ENCODE measurements around the gene SMAD7.

SMAD7 gene

DNA sequence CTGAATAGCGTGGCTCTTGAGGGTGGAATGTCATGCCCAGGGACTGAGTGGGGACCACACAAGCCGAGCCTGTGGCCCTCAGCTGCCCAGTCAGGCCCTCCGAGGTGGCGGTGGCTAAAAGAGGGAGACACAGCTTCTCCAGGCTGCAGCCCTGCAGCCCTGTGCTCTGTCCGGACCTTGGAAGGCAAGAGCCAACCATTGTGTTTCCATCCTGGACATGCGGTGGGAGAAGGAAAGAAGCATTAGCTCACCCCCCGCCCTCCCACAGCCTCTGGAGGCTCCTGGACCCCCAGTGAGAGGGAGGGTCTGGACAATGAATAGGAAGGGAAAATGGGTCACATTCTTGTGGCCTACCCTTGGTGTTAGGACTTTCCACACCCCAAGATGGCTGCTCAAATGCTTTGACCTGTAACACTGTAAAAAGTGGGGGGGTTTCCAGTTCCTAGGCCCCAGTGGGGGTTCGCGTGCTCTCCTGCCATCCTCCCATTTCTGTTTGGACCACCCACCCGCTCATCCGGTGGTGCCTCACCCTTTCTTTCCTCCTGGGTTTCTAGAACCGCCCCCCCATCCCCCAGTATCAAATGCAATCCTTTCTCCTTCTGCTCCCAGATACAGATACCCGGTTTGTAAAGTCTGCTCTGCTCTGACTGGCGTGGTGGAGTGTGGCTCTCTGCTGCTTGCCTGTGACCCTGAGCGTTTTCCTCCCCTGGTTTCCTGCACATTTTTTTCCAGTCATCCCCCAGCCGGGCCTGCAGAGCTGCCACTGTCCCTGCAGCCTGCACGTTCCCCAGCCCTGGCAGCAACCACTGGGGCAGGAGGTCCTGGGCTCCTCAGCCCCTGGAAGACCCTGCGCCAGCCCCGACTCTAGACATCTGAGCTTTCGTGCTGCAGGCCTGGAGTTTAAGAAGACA lies 36.3 kb upstream of the SMAD7 start:
- no peak for DNase-seq

DNA sequence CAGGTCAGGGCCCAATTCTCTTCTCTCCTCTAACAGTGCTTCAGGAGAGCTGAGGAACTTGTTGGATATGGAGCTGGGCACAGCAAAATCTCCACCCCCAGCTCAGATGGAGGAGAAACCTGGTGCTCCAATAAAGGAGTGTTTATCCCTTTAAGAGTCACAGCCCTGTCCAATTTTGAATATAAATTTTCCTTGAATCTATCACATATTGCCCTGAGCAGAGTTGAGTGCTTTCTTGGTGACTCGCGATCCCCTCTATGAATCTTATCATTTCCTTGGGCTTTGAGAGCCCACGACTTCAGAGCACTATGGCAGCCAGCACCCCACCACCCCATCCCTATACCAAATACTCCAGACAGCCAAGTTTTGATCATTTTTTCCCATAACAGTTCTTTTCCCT lies 34.4 kb upstream of the SMAD7 start:
- DNase-seq = no peak

DNA sequence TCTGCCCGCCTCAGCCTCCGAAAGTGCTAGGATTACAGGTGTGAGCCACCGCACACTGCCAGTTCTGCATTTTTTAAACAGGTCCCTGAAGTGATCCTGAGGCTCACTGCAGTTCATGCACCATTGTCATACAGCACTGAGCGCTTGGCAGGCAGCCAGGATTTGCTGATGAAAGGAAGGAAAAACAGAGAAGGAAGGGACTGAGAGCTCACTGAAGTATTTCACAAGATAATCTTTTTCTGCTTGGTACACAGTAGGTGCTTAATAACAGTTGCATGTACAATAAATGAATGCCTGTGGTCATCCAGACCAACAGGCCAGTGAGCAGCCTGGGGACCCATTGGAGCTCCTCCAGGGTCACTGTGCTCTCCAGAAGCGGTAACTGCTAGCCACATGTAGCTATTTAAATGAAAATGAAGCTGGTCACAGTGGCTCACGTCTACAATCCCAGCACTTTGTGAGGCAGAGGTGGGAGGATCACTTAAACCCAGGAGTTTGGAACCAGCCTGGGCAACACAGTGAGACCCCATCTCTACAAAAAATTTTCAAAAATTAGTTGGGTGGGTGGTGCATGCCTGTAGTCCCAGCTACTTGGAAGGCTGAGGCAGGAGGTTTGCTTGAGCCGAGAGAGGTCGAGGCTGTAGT lies 33.1 kb upstream of the SMAD7 start:
- DNase-seq = no peak

DNA sequence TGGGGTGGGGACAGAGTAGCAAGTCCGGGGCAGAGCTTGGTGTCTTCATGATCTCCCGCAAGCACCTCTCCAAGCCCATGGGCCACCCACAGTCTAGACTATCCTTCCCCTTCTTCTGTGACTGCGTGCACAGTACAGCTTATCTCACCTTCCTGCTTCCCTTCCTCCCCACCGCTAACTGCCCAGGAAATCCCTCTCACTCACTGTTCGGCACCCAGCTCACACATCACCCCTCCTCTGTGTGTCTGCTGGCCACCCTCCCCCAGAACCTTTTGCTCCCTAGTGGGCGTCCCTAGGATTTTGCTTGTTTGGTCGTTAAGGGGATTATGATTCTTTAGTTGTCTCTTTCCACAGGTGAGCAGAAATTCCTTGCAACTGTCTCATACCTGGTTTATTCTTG lies 31.5 kb upstream of the SMAD7 start:
- DNase-seq = no peak

DNA sequence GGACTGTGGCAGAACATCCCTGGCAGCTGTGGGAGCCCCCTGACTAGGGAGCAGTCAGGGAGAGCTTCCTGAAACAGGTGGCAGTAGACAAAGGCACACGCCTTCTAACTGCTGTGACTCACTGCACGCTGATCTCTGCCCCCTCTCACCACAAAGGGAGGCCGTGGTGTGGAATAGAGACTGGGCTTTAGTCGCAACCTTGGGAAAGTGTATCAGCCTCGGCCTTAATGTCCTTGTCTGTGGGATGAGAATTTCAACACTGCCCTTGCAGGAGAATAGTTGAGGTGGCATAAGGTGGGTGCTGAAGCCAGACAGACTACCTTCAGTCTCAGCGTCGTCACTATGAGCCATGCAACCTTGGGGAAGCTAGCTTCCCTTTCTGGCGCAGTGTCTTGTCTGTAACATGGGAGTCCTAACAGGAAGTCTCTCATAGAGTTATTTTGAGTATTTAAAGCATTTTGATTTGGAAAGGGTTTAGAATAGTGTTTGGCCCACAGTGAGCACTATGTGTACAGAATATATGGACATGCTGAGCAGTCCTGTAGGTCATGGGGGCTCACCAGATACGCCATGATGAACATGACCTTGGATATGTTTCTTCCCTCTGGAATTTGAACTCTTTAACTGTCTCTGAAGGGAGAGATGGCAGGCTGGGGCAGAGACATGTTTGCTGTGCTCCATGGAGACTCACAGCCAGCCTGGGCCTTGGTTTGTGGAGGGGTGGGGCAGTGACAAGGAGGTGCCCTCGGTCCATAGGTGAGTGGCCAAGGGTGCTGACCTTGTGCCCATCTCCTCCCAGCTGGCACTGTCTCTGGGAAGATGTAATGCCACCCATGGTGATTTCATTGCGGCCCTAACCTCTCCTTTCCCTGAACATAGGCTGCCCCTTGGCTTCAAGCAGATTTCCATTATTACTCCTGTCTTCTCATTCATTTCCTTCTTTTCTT lies 29.5 kb upstream of the SMAD7 start:
- DNase-seq = no peak

DNA sequence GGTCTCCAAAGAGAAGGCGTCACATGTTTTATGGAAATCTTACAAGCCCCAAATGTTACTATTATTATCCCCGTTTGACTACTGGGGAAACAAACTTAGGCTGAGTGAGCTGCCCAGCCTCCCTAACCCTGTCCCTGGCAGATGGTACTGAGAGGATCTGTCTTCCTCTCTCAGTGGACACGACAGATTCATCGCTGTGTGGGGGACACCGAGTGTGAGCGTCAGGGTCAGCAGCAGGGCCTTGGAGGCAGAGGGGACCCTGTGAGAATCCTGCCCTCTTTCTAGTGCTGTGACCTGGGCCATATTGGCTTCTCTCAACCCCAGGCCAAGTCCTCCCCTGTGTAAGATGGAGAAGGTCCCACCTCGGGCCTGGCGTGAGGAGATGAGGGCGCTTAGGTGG lies 27.1 kb upstream of the SMAD7 start:
- DNase-seq = no peak

DNA sequence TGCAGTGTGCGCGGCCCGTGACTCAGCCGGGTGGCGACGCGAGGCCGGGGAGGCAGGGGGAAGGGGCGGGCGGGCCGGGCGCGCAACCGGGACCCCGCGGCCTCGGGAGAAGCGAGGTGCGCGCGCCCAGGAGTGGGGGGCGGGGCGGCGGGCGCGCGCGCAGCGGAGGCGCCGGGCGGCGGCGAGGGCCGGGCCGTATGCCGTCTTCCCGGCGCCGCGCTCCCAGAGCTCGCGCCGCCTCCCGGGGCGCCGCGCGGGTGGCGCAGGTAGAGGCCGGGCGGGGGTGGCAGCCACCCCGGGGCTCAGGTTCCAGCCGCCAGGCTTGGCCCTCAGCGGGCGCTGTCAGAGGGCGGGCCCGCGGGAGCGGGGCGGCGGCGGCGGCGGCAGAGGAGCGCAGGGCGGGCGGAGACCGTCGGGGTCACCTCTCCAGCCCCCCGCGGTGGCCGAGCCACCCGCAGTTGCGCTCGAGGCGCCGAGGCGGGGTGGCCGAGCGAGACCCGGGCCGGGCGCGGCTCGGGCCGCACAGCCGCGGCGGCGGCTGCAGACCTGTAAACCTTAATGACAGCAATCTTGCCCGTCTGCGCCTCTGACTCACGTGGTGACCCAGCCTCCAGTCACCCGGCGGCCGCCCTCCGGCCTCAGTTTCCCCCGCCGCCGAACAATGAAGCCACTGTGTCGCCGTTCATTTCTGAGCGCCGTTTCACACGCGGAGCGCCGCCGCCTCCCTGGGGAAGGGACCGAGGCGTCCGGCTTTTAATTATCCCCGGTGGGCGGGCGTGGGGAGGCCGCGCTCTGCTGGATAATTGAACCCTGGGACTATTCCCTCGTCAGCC lies 25.3 kb upstream of the SMAD7 start:
- peak; percentile 65 to 67 for DNase-seq

DNA sequence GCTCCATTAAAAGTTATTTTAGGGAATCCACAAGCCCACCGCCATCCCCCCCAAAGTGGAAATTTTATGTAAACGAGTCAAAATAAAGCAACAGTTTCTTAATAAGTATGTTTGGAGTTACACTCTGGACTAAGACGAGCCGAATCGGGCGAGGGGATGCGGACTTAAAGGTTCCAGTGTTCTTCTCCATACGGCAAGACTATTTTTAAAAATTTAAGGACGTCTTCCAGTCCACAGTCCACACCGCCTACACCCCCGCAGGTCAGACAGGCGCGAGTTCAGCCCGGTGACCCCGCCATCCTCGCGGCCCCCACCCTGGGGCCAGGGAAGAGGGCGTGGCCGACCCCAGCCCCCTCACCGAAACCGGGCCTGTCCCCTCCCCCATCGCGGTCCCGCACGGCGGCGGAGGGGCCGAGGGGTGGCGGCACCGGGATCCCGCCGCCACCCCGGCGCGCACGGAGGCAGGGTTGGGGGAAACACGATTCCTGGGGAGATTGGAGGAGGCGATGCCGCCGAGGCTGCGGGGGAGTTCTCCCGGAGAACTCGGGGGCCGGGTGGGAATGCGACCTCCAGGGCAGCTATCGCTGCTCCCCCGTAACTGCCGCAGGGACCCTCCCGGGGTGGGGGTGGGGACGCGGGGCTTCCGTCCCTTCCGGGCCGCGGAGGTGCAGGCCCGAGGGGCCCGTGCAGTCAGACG lies 24.5 kb upstream of the SMAD7 start:
- no peak for DNase-seq

DNA sequence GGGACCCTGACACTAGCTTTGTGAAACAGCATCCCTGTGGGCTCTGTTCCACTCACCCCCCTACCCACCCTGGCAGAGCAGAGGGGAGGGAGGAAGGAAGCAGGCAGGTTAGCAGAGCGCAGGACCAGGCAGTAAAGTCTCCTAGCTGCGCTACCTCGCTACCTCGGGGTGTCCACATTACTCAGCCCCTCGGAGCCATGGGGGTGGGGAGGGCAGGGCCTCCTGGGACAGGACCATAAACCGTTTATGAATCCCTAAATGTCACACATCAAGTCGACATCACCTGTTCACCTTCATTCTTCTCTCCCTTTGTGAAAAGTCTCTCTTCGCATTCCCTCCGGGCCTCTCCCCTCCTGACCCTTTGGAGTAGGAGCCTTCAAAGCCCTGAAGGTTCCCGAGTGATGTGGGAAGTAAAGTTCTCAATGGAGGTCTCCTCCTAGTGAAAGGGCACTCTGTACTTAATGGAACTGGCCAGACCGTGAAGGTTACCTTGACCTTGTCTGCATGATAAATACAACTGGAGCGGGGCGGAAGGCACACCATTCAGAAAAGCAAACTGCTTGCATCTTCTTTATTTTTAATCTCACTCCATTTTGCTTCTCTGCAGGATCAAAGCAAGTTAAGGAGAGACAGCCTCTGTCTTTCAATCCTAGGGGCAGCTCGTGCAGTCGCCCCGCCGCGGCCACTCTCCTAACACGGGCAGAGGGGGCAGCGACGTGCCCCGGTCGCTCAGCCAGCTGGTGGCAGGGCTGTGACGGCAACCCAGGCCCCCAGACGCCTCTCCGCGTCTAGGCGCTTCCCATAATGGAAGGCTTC lies 23.7 kb upstream of the SMAD7 start:
- no peak for DNase-seq

DNA sequence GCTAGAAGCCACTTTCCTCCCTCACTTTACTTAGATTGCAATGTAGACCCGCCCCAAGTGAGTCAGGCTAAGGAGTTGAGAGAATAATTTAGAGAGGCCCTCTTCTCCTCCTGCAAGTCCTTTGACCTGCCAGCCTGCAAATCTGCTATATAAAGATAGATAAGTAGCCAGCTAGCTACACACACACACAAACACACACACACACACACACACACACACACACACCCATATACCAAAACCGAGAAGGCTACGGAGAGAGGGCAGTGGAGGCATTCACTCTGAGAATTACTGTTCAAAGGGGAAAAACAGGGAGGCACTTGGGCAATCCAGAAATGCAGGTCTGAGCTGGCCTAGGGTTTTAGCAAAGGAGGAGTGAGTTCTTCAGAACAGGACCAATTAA lies 23.0 kb upstream of the SMAD7 start:
- DNase-seq = no peak

DNA sequence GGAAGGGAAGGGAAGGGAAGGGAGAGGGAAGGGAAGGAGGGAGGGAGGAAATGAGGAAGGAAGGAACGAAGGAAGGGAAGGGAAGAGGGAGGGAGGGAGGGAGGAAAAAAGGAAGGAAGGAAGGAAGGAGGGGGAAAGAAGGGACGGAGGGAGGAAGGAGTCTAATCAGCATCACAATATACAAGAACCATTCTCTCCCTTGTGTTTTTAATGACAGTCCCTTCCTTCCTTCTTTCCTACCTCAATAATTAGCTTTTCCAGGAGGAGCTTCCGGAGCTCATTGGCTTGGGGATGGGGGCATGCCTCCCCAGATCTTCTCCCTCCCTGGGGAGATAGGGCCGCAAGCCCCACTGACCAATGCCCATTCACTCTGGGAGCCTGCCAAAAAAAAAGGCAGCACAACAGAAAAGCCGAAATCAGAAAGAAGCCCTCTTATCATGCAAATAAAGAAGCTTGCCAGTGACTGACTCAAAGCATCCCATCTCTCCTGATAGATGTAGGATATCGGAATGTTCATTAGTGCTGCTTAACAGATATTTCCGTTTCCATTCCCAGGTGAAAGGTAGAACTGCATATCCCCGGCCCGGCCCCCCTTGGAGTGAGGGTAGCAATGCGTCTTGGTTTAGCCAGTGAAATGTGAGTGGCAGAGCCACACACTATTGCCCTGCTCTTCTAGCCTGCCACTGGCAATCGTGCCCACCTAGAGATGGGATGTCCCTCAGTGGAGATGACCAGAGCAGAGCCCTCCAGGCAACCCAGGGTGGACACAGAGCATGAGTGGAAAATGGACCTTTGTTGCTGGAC lies 17.8 kb upstream of the SMAD7 start:
- DNase-seq = no peak

DNA sequence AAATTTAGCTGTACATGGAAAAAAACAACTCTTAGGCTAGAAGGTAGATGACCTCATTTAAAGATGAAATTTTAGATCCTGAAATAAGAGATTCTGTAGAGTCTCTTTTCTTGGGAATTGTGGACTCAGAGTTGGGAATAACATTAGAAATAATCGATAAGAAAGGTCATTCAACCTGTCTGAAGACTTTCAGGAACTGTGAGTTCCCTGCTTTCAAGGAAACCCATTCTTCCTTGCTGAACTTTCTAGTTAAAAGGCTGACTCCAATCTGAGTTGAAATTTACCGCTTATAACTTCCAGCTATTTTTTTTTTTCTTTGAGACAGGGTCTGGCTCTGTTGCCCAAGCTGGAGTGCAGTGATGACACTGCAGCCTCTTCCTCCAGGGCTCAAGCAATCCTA lies 16.8 kb upstream of the SMAD7 start:
- DNase-seq = no peak

DNA sequence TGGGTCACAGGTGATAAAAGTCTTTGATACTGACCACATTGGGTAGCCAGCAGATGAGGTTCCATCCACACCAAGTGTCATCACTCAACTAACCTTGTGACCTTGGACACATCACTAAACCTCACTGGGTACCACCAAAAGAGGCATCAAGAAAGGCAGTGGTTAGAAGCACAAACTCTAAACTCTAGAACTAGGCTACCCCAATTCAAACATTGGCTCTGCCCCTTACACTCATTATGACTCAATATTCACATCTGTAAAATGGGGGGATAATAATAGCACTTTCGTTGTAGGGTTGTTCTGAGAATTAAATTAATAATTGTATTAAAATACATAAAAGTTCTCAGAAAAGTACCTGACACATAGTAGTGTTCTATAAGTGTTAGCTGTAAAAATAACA lies 15.8 kb upstream of the SMAD7 start:
- no peak for DNase-seq

DNA sequence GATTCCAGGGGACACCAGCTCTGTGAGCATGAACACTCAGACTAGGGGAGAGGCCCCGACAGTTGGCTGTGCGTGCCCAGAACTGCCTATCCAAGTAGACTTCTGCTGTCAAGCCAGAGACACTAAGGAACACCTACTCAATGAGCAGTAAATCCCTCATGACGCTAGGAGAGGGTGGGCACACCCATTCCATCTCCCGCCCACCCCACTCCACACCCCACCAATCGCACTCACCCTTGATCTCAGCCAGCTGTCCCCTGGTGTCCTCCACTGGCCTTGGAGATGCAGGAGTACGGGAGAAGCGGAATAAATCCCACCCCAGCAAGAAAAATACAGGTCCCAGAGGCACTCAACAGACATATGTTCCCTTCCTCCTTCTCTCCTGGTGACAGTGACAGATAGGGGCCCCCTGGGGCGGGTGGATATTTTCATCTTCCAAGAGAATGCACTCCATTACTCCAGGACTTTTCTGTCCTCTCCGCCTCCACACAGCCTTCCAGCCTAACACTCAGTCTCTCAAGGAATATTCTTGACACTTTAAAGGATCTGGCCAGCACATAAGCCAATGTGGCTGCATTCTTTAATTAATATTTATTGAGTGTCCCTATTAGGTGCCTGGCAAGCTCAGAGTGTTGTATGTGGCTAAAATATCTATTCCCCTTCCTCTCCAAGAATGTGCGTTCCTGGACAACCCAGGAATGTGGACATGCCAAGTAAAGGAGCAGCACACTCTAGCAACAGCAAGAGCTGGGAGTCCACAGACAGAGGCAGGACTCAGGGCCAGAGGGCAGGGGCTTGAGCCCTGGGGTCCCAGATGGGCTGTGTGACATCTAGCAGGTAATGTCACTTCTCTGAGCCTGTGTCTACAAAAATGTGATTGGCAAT lies 13.1 kb upstream of the SMAD7 start:
- no peak for DNase-seq

DNA sequence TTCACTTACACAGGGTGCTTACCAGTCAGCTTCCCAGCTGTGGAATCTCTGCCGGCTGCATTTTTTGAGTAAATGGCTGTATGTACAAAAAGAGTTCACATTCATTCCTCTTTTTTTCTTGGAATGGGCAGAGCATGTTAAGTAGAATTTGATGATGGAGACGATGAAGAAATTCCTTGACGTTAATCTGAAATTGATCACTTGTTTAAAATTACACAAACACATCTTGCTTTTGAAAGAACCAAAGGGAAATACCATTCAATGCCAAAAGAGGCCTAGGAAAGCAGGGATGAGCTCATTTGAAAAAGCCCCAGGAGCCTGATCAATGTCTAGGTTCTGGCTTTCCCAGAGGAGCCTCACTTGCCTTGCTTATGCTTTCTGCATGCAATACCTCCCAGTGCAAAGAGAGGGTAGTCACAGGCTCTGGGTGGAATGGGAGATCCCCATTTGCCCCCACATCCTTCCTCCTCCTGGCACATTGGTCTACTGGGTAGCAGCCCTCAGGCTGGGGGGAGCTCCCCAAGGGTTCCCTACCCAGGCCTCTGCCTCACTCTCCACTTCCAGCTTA lies 12.3 kb upstream of the SMAD7 start:
- DNase-seq = no peak

DNA sequence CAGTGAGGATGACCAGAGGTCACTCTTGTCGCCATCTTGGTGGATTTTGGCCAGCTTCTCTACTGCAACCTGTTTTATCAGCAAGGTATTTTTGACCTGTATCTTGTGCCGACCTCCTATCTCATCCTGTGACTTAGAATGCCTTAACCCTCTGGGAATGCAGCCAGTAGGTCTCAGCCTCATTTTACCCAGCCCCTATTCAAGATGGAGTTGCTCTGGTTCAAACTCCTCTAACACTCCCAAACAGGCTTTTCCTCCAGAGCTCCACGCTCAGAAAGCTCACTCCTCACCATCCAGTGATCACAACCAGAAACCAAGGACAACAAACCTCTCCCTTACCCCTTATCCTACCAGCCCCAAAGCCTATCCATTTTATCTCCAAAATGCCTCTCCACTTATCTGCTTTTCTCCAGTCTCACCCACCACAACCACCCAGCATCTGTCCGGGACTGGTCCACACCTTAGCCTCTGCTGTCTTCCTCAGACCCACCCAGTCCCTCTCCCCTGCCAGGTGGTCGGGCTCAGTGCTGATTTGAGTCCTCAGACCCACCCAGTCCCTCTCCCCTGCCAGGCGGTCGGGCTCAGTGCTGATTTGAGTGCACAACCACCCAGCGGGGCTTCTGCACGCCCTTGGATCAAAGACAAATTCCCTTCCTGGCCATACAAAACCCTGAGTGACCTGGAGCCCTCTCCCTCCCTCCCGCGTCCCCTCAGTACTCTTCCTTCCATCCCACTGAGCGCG lies 11.7 kb upstream of the SMAD7 start:
- no peak for DNase-seq

DNA sequence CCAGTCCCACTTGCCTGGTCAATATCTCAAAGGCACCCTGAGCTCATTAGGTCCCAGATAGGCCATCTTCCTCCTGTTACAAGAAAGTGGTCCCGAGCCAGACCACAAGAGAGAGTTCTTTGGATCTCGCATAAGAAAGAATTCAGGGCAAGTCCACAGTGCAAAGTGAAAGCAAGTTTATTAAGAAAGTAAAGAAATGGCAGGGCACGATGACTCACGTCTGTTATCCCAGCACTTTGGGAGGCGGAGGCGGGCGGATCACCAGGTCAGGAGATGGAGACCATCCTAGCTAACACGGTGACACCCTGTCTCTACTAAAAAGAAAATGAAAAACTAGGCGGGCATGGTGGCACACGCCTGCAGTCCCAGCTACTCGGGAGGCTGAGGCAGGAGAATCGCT lies 10.8 kb upstream of the SMAD7 start:
- no peak for DNase-seq

Measured in stimulated activated CD4-positive, alpha-beta T cell treated with anti-CD3 and anti-CD28 coated beads, Interleukin-4, amount 100 ng/mL, for 4 hours (primary cell).